ENCODE data around the gene HDGF.
"Not testable (repeated sequence)": the region's sequence is repeated elsewhere in the genome, so short reads cannot be mapped to it uniquely, and the experiment has no call there.

Gene HDGF

DNA sequence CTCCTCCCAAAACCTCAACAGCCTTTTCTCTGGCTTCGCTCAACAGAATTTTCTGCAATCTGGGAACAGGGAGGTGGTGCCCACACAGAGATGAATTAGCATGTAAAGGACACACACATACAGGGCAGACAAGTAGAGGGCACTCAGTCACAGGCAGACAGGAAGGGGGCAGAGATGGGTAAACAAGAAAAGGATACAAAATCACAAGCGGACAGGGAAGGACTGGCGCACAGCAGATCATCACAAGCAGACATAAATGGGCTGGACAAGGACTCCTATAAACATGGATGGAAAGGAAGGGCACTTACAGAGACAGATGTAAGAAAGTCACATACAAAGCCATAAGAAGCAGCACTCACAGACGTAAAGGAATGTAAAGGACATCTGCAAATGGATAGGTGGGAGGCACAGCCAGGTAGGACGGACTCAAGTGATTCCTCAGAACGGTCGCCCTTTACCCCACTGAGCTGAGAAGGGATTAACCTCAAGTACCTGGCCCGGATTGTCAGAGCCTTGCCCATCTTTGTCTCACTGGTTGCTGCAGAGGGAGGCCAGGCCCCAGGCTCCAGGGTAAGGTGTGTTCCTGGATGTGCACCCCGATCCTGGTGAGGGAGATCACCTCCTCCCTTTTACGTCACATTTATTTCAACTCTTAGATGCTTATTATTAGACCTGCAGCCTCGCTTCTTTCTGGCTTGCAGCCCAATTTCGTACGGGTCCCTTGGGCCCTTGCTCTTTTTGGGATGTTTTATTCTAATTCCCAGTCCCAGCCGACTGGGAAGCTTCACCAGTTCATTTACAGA, 15.0 kb upstream of the HDGF start:
- Histone ChIP-seq H3K36me3 (peaks cover 0 to 11% (median 7%) of the 10 kb centered on the region in 3 donors), H3K4me3 (peak overlapping the region; percentile 57 to 82), H3K27me3 (no peaks in the 10 kb centered on the region), H3K9me3 (no peaks in the 10 kb centered on the region), H3K27ac (peak overlapping the region; percentile 82 to 85), H3K4me1 (peaks cover 0 to 42% (median 36%) of the 10 kb centered on the region in 4 donors)
- intact Hi-C loops (cut with DNase I; ENCODE audit: low total_unique reads), result no loop called here
- DNase-seq, result peak in 1 of 2 donors; percentile 54
- TF ChIP-seq, protein P1, sequence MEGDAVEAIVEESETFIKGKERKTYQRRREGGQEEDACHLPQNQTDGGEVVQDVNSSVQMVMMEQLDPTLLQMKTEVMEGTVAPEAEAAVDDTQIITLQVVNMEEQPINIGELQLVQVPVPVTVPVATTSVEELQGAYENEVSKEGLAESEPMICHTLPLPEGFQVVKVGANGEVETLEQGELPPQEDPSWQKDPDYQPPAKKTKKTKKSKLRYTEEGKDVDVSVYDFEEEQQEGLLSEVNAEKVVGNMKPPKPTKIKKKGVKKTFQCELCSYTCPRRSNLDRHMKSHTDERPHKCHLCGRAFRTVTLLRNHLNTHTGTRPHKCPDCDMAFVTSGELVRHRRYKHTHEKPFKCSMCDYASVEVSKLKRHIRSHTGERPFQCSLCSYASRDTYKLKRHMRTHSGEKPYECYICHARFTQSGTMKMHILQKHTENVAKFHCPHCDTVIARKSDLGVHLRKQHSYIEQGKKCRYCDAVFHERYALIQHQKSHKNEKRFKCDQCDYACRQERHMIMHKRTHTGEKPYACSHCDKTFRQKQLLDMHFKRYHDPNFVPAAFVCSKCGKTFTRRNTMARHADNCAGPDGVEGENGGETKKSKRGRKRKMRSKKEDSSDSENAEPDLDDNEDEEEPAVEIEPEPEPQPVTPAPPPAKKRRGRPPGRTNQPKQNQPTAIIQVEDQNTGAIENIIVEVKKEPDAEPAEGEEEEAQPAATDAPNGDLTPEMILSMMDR (IDR thresholded peaks at IDR 0.05), result no peak

- Histone ChIP-seq H3K27ac (no peak overlapping the region), H3K4me1 (peaks cover 0 to 33% (median 30%) of the 10 kb centered on the region in 4 donors), H3K27me3 (no peaks in the 10 kb centered on the region), H3K36me3 (peaks cover 0 to 5% (median 0%) of the 10 kb centered on the region in 3 donors), H3K9me3 (no peaks in the 10 kb centered on the region), H3K4me3 (no peak overlapping the region)
- TF ChIP-seq, protein P1 (IDR thresholded peaks at IDR 0.05), result no peak
- intact Hi-C loops (cut with DNase I; ENCODE audit: low total_unique reads), result no loop called here
- DNase-seq, result no peak
Observed at GRCh38 chr1:156765666-156766065, 14.2 kb upstream of the HDGF start.

- peak in 1 of 2 donors; percentile 59 for DNase-seq
- intact Hi-C loops (cut with DNase I; ENCODE audit: low total_unique reads); H3K27me3 ChIP-seq; H3K36me3 ChIP-seq; H3K27ac ChIP-seq; H3K4me3 ChIP-seq; H3K9me3 ChIP-seq: not testable (repeated sequence)
- H3K4me1 ChIP-seq, result peaks cover 0 to 28% (median 26%) of the 10 kb centered on the region in 4 donors
Observed at GRCh38 chr1:156765136-156765535, 13.7 kb upstream of the HDGF start.

- no peak overlapping the region for H3K4me3 ChIP-seq
- intact Hi-C loops (cut with DNase I; ENCODE audit: low total_unique reads), result no loop called here
- H3K36me3 ChIP-seq, result no peaks in the 10 kb centered on the region
- H3K27me3 ChIP-seq, result no peaks in the 10 kb centered on the region
- H3K4me1 ChIP-seq, result no peaks in the 10 kb centered on the region
- H3K9me3 ChIP-seq, result no peaks in the 10 kb centered on the region
- H3K27ac ChIP-seq, result no peak overlapping the region
- TF ChIP-seq, protein P1 (IDR thresholded peaks at IDR 0.05), result no peak
- DNase-seq, result peak in 1 of 2 donors; percentile 31
Observed at GRCh38 chr1:156760796-156761104, 9.3 kb upstream of the HDGF start.

DNA sequence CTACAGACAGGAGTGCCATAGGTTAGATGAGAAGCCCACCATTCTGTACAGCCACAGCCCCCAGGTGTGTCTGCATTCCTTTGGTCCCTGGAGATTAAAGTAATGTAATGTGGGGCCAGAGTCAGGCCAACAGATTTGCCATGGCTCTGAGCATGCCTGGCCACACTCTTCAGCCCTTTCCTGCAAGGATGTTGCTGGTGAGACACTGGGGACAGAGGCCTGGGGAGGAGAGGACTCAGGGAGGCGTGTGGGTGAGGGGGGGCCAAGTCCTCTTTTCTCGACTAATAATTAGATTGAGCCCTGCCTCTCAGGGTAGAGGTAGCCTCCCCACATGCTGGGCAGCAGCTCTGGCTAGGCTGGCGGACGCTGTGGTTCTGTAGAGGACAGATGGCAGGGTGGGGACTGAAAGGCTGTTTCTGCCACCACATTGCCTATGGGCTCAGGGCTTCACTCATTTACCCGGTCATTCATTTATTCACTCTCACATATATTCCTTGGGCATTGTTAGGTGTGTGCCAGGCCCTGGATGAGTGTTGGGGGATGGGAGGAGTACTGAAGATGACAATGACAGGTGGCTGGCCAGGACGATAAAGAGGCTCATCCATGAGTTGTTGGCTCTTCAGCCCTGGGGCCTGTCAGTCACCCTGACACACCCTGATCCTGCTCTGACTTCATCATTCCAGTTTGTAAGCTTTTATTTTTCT, 8.8 kb upstream of the HDGF start:
- Histone ChIP-seq H3K4me3 (no peak overlapping the region), H3K4me1 (no peaks in the 10 kb centered on the region), H3K27me3 (no peaks in the 10 kb centered on the region), H3K9me3 (no peaks in the 10 kb centered on the region), H3K36me3 (no peaks in the 10 kb centered on the region), H3K27ac (no peak overlapping the region)
- intact Hi-C loops (cut with DNase I; ENCODE audit: low total_unique reads), result no loop called here
- TF ChIP-seq, protein P1 (IDR thresholded peaks at IDR 0.05), result no peak
- DNase-seq, result peak in 1 of 2 donors; percentile 34

- H3K27ac ChIP-seq; H3K4me3 ChIP-seq; H3K9me3 ChIP-seq; H3K27me3 ChIP-seq; H3K4me1 ChIP-seq; intact Hi-C loops (cut with DNase I; ENCODE audit: low total_unique reads); H3K36me3 ChIP-seq: not testable (repeated sequence)
- DNase-seq, result peak in 1 of 2 donors; percentile 35
Observed at GRCh38 chr1:156757572-156758253, 6.2 kb upstream of the HDGF start.
